A549 (cell line): ENCODE data around the gene ZBTB16. TPM values are rescaled to one million over a fixed set of nuclear protein-coding genes. Genes with fewer than 3 reads are reported as not detected.

Source experiments
- ATAC-seq, 2 experiments: fragments of 200-7000 bp in 1 of 2; fragments of >200 bp in 1 of 2; cut with Nextera tagmentation in 1 of 2; cut with Tn5 transposase in 1 of 2; 3 replicates each; pipeline versions ENCODE4 v1.8.0 to v1.9.1; 2018 to 2020; ENCODE audit warnings: mild to moderate bottlenecking in 1 of 2, moderate library complexity in 1 of 2
- CTCF ChIA-PET: fragments of 300-600 bp; sonication (Branson Sonifier 250); formaldehyde crosslinking; extraction: SDS; loops from one replicate; lab custom pipeline; 2021; ENCODE audit warnings: antibody characterized with exemption, inconsistent platforms; lab: Yijun Ruan, JAX
- POLR2A ChIA-PET: fragments of 350-600 bp; formaldehyde crosslinking; extraction: SDS; loops from one replicate; lab custom pipeline; 2021; ENCODE audit warnings: antibody characterized with exemption, inconsistent platforms; lab: Yijun Ruan, JAX
- DNase-seq, 2 experiments: peaks; one replicate each; pipeline versions ENCODE4 v3.0.0 to v3.0.0-alpha.2; 2011 to 2016; ENCODE audit warnings: low read depth in 1 of 2, low spot score in 1 of 2
- FAIRE-seq: peaks from 2 replicates; lab custom pipeline; 2011; peaks lifted over from hg19 to GRCh38; lab: Jason Lieb, UNC
- H3K27ac ChIP-seq, 2 experiments: fragments of >200 bp; sonication (Bioruptor Twin); formaldehyde crosslinking; 3 replicates each; pipeline ENCODE4 v1.5.1; 2016 to 2017
- H3K4me1 ChIP-seq: fragments of >200 bp; sonication (Bioruptor Twin); formaldehyde crosslinking; 3 replicates; pipeline ENCODE4 v1.6.1; 2016
- H3K4me2 ChIP-seq: fragments of >200 bp; sonication (Bioruptor Twin); formaldehyde crosslinking; 3 replicates; pipeline ENCODE4 v1.6.1; 2016
- H3K4me3 ChIP-seq: fragments of >200 bp; sonication (Bioruptor Twin); formaldehyde crosslinking; 3 replicates; pipeline ENCODE4 v1.5.1; 2016
- H3K9me3 ChIP-seq: fragments of >200 bp; sonication (Bioruptor Twin); formaldehyde crosslinking; 3 replicates; pipeline ENCODE4 v1.6.1; 2016
- CBX8 ChIP-seq: fragments of 200-600 bp; sonication (generic); IDR thresholded peaks from 2 replicates; pipeline ENCODE4 v1.6.1; 2016
- CHD2 ChIP-seq: fragments of 150-350 bp; IDR thresholded peaks from 2 replicates; pipeline ENCODE4 v1.6.1; 2014; ENCODE audit warnings: low read length; ENCODE audit not compliant: partially characterized antibody
- CHD4 ChIP-seq: fragments of 200-600 bp; sonication (generic); IDR thresholded peaks from 2 replicates; pipeline ENCODE4 v1.6.1; 2016; ENCODE audit warnings: antibody characterized with exemption, mild to moderate bottlenecking, borderline replicate concordance
- EHMT2 ChIP-seq: fragments of 200-600 bp; sonication (generic); IDR thresholded peaks from 2 replicates; pipeline ENCODE4 v1.6.1; 2016; ENCODE audit warnings: antibody characterized with exemption, low read depth, mild to moderate bottlenecking, moderate library complexity
- ESRRA ChIP-seq: fragments of 150-350 bp; IDR thresholded peaks from 2 replicates; pipeline ENCODE4 v1.6.1; 2014; ENCODE audit warnings: mild to moderate bottlenecking, low read length, borderline replicate concordance
- FOSB ChIP-seq: fragments of 250-450 bp; sonication (Bioruptor Pico); IDR thresholded peaks from 2 replicates; pipeline ENCODE4 v1.5.0; 2020; ENCODE audit warnings: mild to moderate bottlenecking, moderate library complexity
- GATA3 ChIP-seq: IDR thresholded peaks from 2 replicates; pipeline ENCODE4 v1.6.1; 2012; ENCODE audit warnings: borderline replicate concordance
- HES2 ChIP-seq: fragments of >200 bp; sonication (Bioruptor Twin); formaldehyde crosslinking; IDR thresholded peaks from 2 replicates; pipeline ENCODE4 v1.6.1; 2016
- HEYL ChIP-seq: fragments of 250-450 bp; sonication (Bioruptor Pico); IDR thresholded peaks from 2 replicates; pipeline ENCODE4 v1.8.0; 2021; ENCODE audit warnings: mild to moderate bottlenecking, moderate library complexity
- JUN ChIP-seq, 2 experiments: fragments of >200 bp; sonication (Bioruptor Twin); formaldehyde crosslinking; IDR thresholded peaks; 2 replicates in 1 of 2; 3 replicates in 1 of 2; pipeline ENCODE4 v1.6.1; 2016 to 2017
- KDM1A ChIP-seq: fragments of 200-600 bp; sonication (generic); IDR thresholded peaks from 2 replicates; pipeline ENCODE4 v1.6.1; 2016; ENCODE audit warnings: low read depth, mild to moderate bottlenecking
- MAX ChIP-seq: IDR thresholded peaks from 2 replicates; pipeline ENCODE4 v1.6.1; 2012
- MAZ ChIP-seq: fragments of 150-350 bp; IDR thresholded peaks from 2 replicates; pipeline ENCODE4 v1.6.1; 2014; ENCODE audit warnings: antibody characterized with exemption, low read depth, low read length, borderline replicate concordance
- MYC ChIP-seq: IDR thresholded peaks from 2 replicates; pipeline ENCODE4 v1.6.1; 2012; ENCODE audit warnings: mild to moderate bottlenecking, inconsistent platforms, low read length, improper control_type of control experiment, borderline replicate concordance
- NPAS2 ChIP-seq: fragments of 250-450 bp; sonication (Bioruptor Pico); IDR thresholded peaks from 2 replicates; pipeline ENCODE4 v1.8.0; 2022; ENCODE audit warnings: mild to moderate bottlenecking, moderate library complexity, borderline replicate concordance
- NR3C1 ChIP-seq: fragments of >200 bp; sonication (Bioruptor Twin); formaldehyde crosslinking; IDR thresholded peaks from 3 replicates; pipeline ENCODE4 v1.6.1; 2017
- POLR2AphosphoS2 ChIP-seq: conservative IDR thresholded peaks from 2 replicates; pipeline ENCODE4 v1.6.1; 2012; ENCODE audit warnings: low read length, improper control_type of control experiment, inconsistent platforms
- SMC3 ChIP-seq: fragments of >200 bp; sonication (Bioruptor Twin); formaldehyde crosslinking; IDR thresholded peaks from 3 replicates; pipeline ENCODE4 v1.6.1; 2018; ENCODE audit warnings: inconsistent platforms
- TFCP2L1 ChIP-seq: fragments of 250-450 bp; sonication (Bioruptor Pico); IDR thresholded peaks from 2 replicates; pipeline ENCODE4 v1.5.0; 2021; ENCODE audit warnings: mild to moderate bottlenecking
- ZNF302 ChIP-seq: fragments of 250-450 bp; sonication (Bioruptor Pico); IDR thresholded peaks from 2 replicates; pipeline ENCODE4 v1.9.0; 2021; ENCODE audit warnings: inconsistent platforms, mild to moderate bottlenecking, moderate library complexity
- ZSCAN20 ChIP-seq: fragments of 250-450 bp; sonication (Bioruptor Pico); IDR thresholded peaks from 2 replicates; pipeline ENCODE4 v1.8.0; 2022; ENCODE audit warnings: mild to moderate bottlenecking, moderate library complexity
- WGBS: methylation state at CpG from one replicate; pipeline ENCODE4 v1.1.6; 2017; ENCODE audit errors: missing lambda C conversion rate; 5-methylcytosine and 5-hydroxymethylcytosine counted together
- polyA plus RNA-seq, 4 experiments: library from polyadenylated mRNA; depleted of rRNA in 3 of 4; stranded (reverse); fragments of >200 nt; fragmentation: RNase III in 1 of 4; extraction: RNeasy Plus Mini Kit Qiagen cat#74134 plus additional on column Dnase treatment in 1 of 4; gene quantifications; 2 replicates in 3 of 4; 3 replicates in 1 of 4; pipeline ENCODE4 v1.2.3, GENCODE V29; 2011 to 2017
- TF ChIP-seq, protein P1 (sequence below): fragments of 450-650 bp; IDR thresholded peaks from 2 replicates; pipeline ENCODE4 v1.6.1; 2014; ENCODE audit warnings: antibody characterized with exemption
- TF ChIP-seq, protein P2 (sequence below): fragments of 250-450 bp; sonication (Bioruptor Pico); IDR thresholded peaks from 2 replicates; pipeline ENCODE4 v1.5.0; 2021; ENCODE audit warnings: mild to moderate bottlenecking, moderate library complexity, borderline replicate concordance

ZBTB16 gene
- polyA plus RNA-seq, 2 of the 4 experiments (the other 2 are of a cell fraction): not detected

DNA sequence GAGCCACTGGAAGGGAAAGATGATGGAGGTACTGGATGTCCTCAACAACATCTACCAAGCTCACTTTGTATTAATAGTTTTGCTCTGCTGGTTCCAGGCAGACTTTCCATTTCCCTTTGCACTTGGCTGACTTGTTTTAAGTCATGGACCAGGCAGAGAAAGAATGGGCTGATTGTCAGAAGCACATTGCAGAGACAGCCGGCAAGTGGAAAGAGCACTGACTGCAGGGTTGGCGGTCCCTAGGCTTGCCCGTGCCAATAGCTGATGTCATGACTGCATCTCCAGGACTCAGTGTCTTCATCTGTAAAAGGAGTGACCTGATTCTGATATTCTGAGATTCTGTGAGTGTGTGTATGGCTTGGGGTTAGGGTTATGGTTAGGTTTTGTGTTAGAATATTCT, 215.8 kb downstream of the ZBTB16 start:
- TF ChIP-seq CBX8 (no peak), MAX (no peak)
- TF ChIP-seq, protein P1, sequence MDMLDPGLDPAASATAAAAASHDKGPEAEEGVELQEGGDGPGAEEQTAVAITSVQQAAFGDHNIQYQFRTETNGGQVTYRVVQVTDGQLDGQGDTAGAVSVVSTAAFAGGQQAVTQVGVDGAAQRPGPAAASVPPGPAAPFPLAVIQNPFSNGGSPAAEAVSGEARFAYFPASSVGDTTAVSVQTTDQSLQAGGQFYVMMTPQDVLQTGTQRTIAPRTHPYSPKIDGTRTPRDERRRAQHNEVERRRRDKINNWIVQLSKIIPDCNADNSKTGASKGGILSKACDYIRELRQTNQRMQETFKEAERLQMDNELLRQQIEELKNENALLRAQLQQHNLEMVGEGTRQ: no peak
- ATAC-seq (no peak), DNase-seq (no peak), FAIRE-seq (no peak)
- CTCF ChIA-PET: interaction anchor here (1.2 to 6.1 kb wide), 3 partner anchors 13 to 279 kb away, joined by 3 to 44 read pairs (median 3); no protein-coding TSS in a partner anchor
- no peak overlapping the region for H3K4me3 ChIP-seq
- H3K27ac ChIP-seq: no peak overlapping the region
- peaks cover 10% of the 10 kb centered on the region for H3K4me1 ChIP-seq
- H3K9me3 ChIP-seq: no peaks in the 10 kb centered on the region
- WGBS: 80% methylated on average over 3 of the region's 3 CpGs
- no peak overlapping the region for H3K4me2 ChIP-seq
- POLR2A ChIA-PET: no interaction called here

- no peak for FAIRE-seq
- no peak for ATAC-seq
- H3K27ac ChIP-seq: no peak overlapping the region
- no peak overlapping the region for H3K4me2 ChIP-seq
- no CpG with 5 or more reads among the region's 5 CpGs for WGBS
- peaks cover 18% of the 10 kb centered on the region for H3K4me1 ChIP-seq
- DNase-seq: no peak
- CTCF ChIA-PET: interaction anchor here (0.6 to 6.1 kb wide), 2 partner anchors 14 to 292 kb away, joined by 5 to 44 read pairs; no protein-coding TSS in a partner anchor
- TF ChIP-seq HEYL (no peak), MYC (no peak), ZSCAN20 (CRISPR knock-in tag) (no peak), CHD4 (no peak), SMC3 (no peak), MAZ (no peak), ZNF302 (no peak), HES2 (no peak), NPAS2 (CRISPR knock-in tag) (no peak), NR3C1 (no peak), FOSB (CRISPR knock-in tag) (no peak), ESRRA (no peak), EHMT2 (no peak), JUN (IDR thresholded peaks at IDR 0.05) (no peak), POLR2AphosphoS2 (no peak), CHD2 (no peak), KDM1A (no peak)
- TF ChIP-seq, protein P2, sequence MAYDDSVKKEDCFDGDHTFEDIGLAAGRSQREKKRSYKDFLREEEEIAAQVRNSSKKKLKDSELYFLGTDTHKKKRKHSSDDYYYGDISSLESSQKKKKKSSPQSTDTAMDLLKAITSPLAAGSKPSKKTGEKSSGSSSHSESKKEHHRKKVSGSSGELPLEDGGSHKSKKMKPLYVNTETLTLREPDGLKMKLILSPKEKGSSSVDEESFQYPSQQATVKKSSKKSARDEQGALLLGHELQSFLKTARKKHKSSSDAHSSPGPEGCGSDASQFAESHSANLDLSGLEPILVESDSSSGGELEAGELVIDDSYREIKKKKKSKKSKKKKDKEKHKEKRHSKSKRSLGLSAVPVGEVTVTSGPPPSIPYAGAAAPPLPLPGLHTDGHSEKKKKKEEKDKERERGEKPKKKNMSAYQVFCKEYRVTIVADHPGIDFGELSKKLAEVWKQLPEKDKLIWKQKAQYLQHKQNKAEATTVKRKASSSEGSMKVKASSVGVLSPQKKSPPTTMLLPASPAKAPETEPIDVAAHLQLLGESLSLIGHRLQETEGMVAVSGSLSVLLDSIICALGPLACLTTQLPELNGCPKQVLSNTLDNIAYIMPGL: no peak
- no peak overlapping the region for H3K4me3 ChIP-seq
- POLR2A ChIA-PET: no interaction called here
- no peaks in the 10 kb centered on the region for H3K9me3 ChIP-seq
These were observed 216.6 kb downstream of the ZBTB16 start for GRCh38 chr11:114276077-114276476.

GRCh38 chr11:114277637-114278341, 218.3 kb downstream of the ZBTB16 start:
- FAIRE-seq: no peak

More at GRCh38 chr11:114277637-114278341, 218.3 kb downstream of the ZBTB16 start:
- WGBS: 79% methylated on average over 11 of the region's 11 CpGs
- Histone ChIP-seq H3K4me1 (peaks cover 31% of the 10 kb centered on the region), H3K27ac (no peak overlapping the region), H3K4me2 (no peak overlapping the region), H3K4me3 (no peak overlapping the region)
- ChIA-PET POLR2A (no interaction called here), CTCF (interaction anchor here (0.6 to 6.1 kb wide), 4 partner anchors 12 to 1965 kb away, joined by 3 to 44 read pairs (median 4); no protein-coding TSS in a partner anchor)
- DNase-seq: no peak
- no peak for TF ChIP-seq GATA3
- no peak for TF ChIP-seq TFCP2L1 (CRISPR knock-in tag)
- TF ChIP-seq, all 56 proteins: peak for 0
- ATAC-seq: no peak
- no peaks in the 10 kb centered on the region for H3K9me3 ChIP-seq
